Keratinocyte (primary cell): ENCODE data around the gene ADCY5.
"Not testable (repeated sequence)": the region's sequence is repeated elsewhere in the genome, so short reads cannot be mapped to it uniquely, and the experiment has no call there.

Experiments used
- EZH2 ChIP-seq: IDR thresholded peaks from one replicate; pipeline ENCODE4 v1.6.1; 2012; ENCODE audit warnings: inconsistent platforms, mild to moderate bottlenecking, low read length, moderate library complexity
- TF ChIP-seq, protein P1 (sequence below), 3 experiments: IDR thresholded peaks in 1 of 3; conservative IDR thresholded peaks in 1 of 3; optimal IDR thresholded peaks in 1 of 3; 2 replicates in 2 of 3; 3 replicates in 1 of 3; pipeline versions ENCODE3 to v1.5.1; 2011; ENCODE audit warnings: low read length in 3 of 3, mild to moderate bottlenecking in 3 of 3, moderate library complexity in 2 of 3, control low read depth in 1 of 3, inconsistent platforms in 1 of 3; ENCODE audit not compliant: insufficient read depth in 2 of 3; ENCODE audit errors: extremely low read depth in 1 of 3

DNA sequence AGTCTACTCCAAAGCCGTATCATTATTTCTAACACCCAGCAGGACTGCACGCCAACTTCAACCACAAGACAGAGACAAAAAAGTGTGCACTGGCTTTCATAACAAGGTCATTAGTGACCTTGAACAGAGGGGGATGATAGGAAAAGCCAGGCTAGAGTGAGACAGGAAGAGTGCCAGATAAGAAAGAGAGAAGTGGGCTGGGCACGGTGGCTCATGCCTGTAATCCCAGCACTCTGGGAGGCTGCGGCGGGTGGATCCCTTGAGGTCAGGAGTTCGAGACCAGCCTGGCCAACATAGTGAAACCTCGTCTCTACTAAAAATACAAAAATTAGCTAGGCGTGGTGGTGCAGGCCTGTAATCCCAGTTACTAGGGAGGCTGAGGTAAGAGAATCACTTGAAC, 38.2 kb upstream of the ADCY5 start:
- TF ChIP-seq, protein P1, sequence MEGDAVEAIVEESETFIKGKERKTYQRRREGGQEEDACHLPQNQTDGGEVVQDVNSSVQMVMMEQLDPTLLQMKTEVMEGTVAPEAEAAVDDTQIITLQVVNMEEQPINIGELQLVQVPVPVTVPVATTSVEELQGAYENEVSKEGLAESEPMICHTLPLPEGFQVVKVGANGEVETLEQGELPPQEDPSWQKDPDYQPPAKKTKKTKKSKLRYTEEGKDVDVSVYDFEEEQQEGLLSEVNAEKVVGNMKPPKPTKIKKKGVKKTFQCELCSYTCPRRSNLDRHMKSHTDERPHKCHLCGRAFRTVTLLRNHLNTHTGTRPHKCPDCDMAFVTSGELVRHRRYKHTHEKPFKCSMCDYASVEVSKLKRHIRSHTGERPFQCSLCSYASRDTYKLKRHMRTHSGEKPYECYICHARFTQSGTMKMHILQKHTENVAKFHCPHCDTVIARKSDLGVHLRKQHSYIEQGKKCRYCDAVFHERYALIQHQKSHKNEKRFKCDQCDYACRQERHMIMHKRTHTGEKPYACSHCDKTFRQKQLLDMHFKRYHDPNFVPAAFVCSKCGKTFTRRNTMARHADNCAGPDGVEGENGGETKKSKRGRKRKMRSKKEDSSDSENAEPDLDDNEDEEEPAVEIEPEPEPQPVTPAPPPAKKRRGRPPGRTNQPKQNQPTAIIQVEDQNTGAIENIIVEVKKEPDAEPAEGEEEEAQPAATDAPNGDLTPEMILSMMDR (optimal IDR thresholded peaks at IDR 0.05 in 1 of 3, IDR thresholded peaks at IDR 0.05 in 1 of 3, conservative IDR thresholded peaks at IDR 0.05 in 1 of 3; ENCODE audit: extremely low read depth in 1 of 3, insufficient read depth in 2 of 3, low read length in 3 of 3): not testable (repeated sequence)
- not testable (repeated sequence) for TF ChIP-seq EZH2
